DOHH2 (cell line): ENCODE measurements around the gene GPR132.

ENCODE experiments used
- H3F3A ChIP-seq: fragments of 200-600 bp; sonication (generic), shearing (Covaris generic); 2 replicates; pipeline ENCODE4 v1.6.0; 2016; ENCODE audit warnings: antibody characterized with exemption, mild to moderate bottlenecking; ENCODE audit not compliant: control insufficient read depth, insufficient read depth
- H3K27ac ChIP-seq: fragments of 200-600 bp; sonication (generic); 2 replicates; pipeline ENCODE4 v1.5.1; 2014; ENCODE audit warnings: low read depth, mild to moderate bottlenecking, low read length, moderate library complexity
- H3K27me3 ChIP-seq: fragments of 200-600 bp; sonication (generic); 2 replicates; pipeline ENCODE4 v1.6.1; 2014; ENCODE audit warnings: mild to moderate bottlenecking, low read length, mixed read lengths; ENCODE audit not compliant: control insufficient read depth
- H3K36me3 ChIP-seq: fragments of 200-600 bp; sonication (generic); 2 replicates; pipeline ENCODE4 v1.6.1; 2014; ENCODE audit warnings: mild to moderate bottlenecking, low read length, moderate library complexity, mixed read lengths; ENCODE audit not compliant: control insufficient read depth
- H3K4me1 ChIP-seq: fragments of 200-600 bp; sonication (generic); 2 replicates; pipeline ENCODE4 v1.6.1; 2014; ENCODE audit warnings: mild to moderate bottlenecking, low read length, mixed read lengths; ENCODE audit not compliant: control insufficient read depth
- H3K4me2 ChIP-seq: fragments of 200-600 bp; sonication (generic); 2 replicates; pipeline ENCODE4 v1.6.0; 2014; ENCODE audit warnings: mild to moderate bottlenecking, low read length, moderate library complexity
- H3K4me3 ChIP-seq: fragments of 200-600 bp; sonication (generic); 2 replicates; pipeline ENCODE4 v1.5.1; 2014; ENCODE audit warnings: mild to moderate bottlenecking, low read length, mixed read lengths
- H3K79me2 ChIP-seq: fragments of 200-600 bp; sonication (generic); 2 replicates; pipeline ENCODE4 v1.6.1; 2014; ENCODE audit warnings: mild to moderate bottlenecking, low read length, mixed read lengths; ENCODE audit not compliant: control insufficient read depth
- H3K9me2 ChIP-seq: fragments of 200-600 bp; sonication (generic); replicated peaks from 2 replicates; pipeline ENCODE4 v1.6.1; 2014; ENCODE audit warnings: mild to moderate bottlenecking, low read length, mixed read lengths; ENCODE audit not compliant: control insufficient read depth
- H3K9me3 ChIP-seq: fragments of 200-600 bp; sonication (generic); 2 replicates; pipeline ENCODE4 v1.6.1; 2014; ENCODE audit warnings: antibody characterized with exemption, low read length, mixed read lengths; ENCODE audit not compliant: control insufficient read depth, insufficient read depth
- H4K20me1 ChIP-seq: fragments of 200-600 bp; sonication (generic); 2 replicates; pipeline ENCODE4 v1.6.0; 2014; ENCODE audit warnings: low read depth, mild to moderate bottlenecking, antibody characterized with exemption, low read length, moderate library complexity; ENCODE audit not compliant: control insufficient read depth, insufficient read depth
- EZH2phosphoT487 ChIP-seq: fragments of 200-600 bp; sonication (generic); IDR thresholded peaks from 2 replicates; pipeline ENCODE4 v1.6.1; 2017; ENCODE audit warnings: borderline replicate concordance, mild to moderate bottlenecking, antibody characterized with exemption, low read length, moderate library complexity, mixed read lengths
- TF ChIP-seq, protein P1 (sequence below): fragments of 200-600 bp; sonication (generic); IDR thresholded peaks from one replicate; pipeline ENCODE4 v1.5.1; 2014; ENCODE audit warnings: antibody characterized with exemption, mild to moderate bottlenecking, low read depth, low read length; ENCODE audit not compliant: poor library complexity, severe bottlenecking

GPR132 gene

DNA sequence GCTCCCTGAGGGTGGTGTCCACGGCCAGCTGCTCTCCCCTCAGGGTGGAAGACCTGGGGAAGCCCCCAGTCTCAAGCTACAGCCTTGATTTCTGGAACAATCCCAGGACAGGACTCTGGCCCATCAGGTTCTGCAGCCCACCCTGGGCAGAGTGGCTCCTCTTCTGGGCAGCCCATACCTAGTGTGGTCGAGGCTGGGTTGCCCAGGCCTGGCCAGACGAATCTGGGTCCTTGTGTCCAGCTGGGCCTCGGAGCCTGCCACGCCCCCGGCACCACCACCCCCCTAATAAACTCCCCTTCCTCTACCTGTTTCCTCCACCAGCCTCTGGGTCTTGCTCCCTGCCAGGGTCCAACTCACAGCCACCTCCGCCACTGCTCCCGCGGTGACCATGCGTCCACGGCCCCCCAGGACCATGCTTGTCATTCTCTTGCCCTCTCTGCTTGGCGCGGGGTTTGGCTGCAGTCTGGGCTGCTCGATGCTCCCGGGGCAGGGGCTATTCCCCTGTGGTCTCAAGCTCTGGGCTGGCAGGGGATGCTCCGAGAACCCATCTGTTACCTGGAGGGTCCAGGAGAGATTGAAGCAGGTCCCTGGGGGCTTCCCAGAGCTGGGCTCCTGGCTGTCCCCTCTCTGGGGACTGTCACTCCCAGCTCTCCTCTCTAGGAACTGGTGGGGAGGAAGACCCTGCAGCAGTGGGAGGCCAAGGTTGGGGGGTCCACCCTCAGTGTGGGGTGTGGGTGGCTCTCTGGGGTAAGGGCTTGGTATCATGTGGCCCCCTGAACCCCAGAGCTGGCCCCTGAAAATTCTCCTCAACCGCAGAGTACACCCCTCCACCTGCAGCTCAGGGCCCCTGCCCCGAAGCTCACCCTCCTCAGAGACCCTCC is 8.7 kb upstream of the GPR132 start:
- H3K36me3 ChIP-seq = no peaks in the 10 kb centered on the region
- no peak overlapping the region for H3K27ac ChIP-seq
- no peaks in the 10 kb centered on the region for H4K20me1 ChIP-seq
- H3K27me3 ChIP-seq = peaks cover 16% of the 10 kb centered on the region
- no peak overlapping the region for H3K4me3 ChIP-seq
- no peaks in the 10 kb centered on the region for H3K9me2 ChIP-seq
- TF ChIP-seq EZH2phosphoT487 = no peak
- TF ChIP-seq, protein P1, sequence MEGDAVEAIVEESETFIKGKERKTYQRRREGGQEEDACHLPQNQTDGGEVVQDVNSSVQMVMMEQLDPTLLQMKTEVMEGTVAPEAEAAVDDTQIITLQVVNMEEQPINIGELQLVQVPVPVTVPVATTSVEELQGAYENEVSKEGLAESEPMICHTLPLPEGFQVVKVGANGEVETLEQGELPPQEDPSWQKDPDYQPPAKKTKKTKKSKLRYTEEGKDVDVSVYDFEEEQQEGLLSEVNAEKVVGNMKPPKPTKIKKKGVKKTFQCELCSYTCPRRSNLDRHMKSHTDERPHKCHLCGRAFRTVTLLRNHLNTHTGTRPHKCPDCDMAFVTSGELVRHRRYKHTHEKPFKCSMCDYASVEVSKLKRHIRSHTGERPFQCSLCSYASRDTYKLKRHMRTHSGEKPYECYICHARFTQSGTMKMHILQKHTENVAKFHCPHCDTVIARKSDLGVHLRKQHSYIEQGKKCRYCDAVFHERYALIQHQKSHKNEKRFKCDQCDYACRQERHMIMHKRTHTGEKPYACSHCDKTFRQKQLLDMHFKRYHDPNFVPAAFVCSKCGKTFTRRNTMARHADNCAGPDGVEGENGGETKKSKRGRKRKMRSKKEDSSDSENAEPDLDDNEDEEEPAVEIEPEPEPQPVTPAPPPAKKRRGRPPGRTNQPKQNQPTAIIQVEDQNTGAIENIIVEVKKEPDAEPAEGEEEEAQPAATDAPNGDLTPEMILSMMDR = no peak
- no peak overlapping the region for H3K4me2 ChIP-seq
- no peaks in the 10 kb centered on the region for H3K79me2 ChIP-seq
- peaks cover 38% of the 10 kb centered on the region for H3K4me1 ChIP-seq
- no peaks in the 10 kb centered on the region for H3F3A ChIP-seq
- no peaks in the 10 kb centered on the region for H3K9me3 ChIP-seq

DNA sequence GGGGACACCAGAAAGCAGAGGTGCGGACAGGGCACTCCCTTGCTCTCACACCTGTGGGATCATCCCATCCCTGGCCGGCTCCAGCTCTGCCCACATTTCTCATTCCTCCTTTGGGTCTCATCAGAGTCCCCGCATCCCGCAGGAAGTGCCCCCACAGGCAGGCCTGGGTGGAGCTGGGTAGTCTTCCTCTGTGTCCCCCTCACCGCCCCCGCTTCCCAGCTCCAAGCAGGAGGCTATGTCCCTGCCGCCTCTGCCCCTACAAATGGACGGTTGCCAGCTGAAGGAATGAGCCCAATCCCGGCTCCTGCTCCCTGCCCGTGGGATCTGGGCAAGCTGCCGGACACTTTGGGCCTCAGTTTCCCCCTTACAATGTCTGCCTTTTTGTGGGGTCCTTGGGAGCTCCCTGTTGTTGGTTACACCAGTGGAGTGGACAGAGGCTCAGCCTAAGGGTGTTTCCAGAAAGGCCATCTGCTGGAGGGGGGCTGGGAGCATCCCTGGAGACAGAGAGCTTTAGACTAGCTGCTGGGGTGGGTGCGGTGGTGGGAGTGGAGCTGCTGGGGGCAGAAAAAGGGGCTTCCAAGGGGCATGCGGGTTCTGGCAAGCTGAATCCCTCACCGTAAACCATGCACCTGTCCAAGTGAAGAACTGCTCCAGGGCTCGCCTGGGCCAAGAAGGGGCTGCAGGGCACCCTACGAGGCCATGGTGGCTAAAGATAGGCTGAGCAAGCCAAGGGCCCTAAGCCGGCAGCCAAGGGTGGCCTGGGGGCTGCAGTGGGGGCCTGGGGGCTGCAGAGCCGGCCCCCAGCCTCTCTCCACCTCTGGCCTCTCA is 7.9 kb upstream of the GPR132 start:
- H4K20me1 ChIP-seq = no peaks in the 10 kb centered on the region
- H3K36me3 ChIP-seq = no peaks in the 10 kb centered on the region
- TF ChIP-seq EZH2phosphoT487 = no peak
- TF ChIP-seq, protein P1 = no peak
- peaks cover 38% of the 10 kb centered on the region for H3K4me1 ChIP-seq
- H3K9me3 ChIP-seq = no peaks in the 10 kb centered on the region
- H3K27me3 ChIP-seq = peaks cover 20% of the 10 kb centered on the region
- H3K27ac ChIP-seq = no peak overlapping the region
- H3K9me2 ChIP-seq = no peaks in the 10 kb centered on the region
- H3K4me3 ChIP-seq = no peak overlapping the region
- H3F3A ChIP-seq = no peaks in the 10 kb centered on the region
- H3K79me2 ChIP-seq = no peaks in the 10 kb centered on the region
- no peak overlapping the region for H3K4me2 ChIP-seq

DNA sequence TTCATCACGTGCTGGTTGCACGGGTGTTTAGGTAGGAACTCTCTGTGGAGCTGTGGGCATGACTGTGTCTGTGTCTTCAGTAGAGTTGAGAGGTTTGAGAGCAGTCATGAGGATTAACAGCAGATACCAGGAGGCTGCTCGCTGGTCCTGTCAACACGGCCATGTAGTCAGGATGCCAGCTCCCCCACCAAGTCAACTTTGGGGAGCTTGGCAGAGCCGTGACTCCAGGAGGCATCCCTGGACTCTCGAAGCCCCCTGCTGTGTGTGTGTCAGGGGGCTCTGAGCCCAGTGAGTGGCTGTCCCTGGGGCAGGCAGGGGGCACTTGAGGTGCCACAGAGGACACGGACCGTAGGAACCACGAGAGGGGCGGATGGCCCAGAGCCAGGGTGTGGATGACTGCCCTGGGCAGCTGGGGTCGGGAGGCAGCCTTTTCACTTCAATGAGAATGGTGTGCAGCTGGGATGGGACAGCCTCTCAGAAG is 7.2 kb upstream of the GPR132 start:
- Histone ChIP-seq H3K9me2 (no peaks in the 10 kb centered on the region), H3K27me3 (peaks cover 20% of the 10 kb centered on the region), H3K4me1 (peaks cover 38% of the 10 kb centered on the region), H3K9me3 (no peaks in the 10 kb centered on the region), H3K4me2 (no peak overlapping the region), H4K20me1 (no peaks in the 10 kb centered on the region), H3F3A (no peaks in the 10 kb centered on the region), H3K36me3 (no peaks in the 10 kb centered on the region), H3K4me3 (no peak overlapping the region), H3K79me2 (no peaks in the 10 kb centered on the region), H3K27ac (no peak overlapping the region)
- no peak for TF ChIP-seq EZH2phosphoT487
- TF ChIP-seq, protein P1 = no peak
